Activated naive CD4-positive, alpha-beta T cell treated with anti-CD3 and anti-CD28 coated beads, Interleukin-2, amount 50 U/mL, for 72 hours (primary cell): ENCODE measurements around the gene IL1RAPL1. TPM values are rescaled to one million over a fixed set of nuclear protein-coding genes. Genes with fewer than 3 reads are reported as not detected.
"Not testable (repeated sequence)": the region's sequence is repeated elsewhere in the genome, so short reads cannot be mapped to it uniquely, and the experiment has no call there.

ENCODE experiments used
- ATAC-seq, 2 donors: fragments of 150-1000 bp; cut with Tn5 transposase; 2 replicates each; pipeline ENCODE4 v1.10.0; 2021; ENCODE audit warnings: mild to moderate bottlenecking in 2 of 2, moderate library complexity in 2 of 2
- DNase-seq, 2 donors: peaks; one replicate each; pipeline ENCODE4 v3.0.0; 2021 to 2022; ENCODE audit warnings: low spot score in 2 of 2
- H3K27ac Mint-ChIP-seq, 2 donors: one replicate each; pipeline ENCODE4 v1.8.0; 2022; ENCODE audit warnings: mild to moderate bottlenecking in 2 of 2, mixed read lengths in 2 of 2
- H3K36me3 Mint-ChIP-seq, 2 donors: one replicate each; pipeline ENCODE4 v1.8.0; 2022; ENCODE audit warnings: mixed read lengths in 2 of 2
- H3K9me3 Mint-ChIP-seq, 2 donors: one replicate each; pipeline ENCODE4 v1.8.0; 2022; ENCODE audit warnings: mixed read lengths in 2 of 2
- total RNA-seq, 2 donors: library from RNA; stranded (reverse); gene quantifications; one replicate each; pipeline ENCODE4 v1.2.3, GENCODE V29; 2022

Gene IL1RAPL1
- total RNA-seq, 2 donors from 2014 or later = not detected

DNA sequence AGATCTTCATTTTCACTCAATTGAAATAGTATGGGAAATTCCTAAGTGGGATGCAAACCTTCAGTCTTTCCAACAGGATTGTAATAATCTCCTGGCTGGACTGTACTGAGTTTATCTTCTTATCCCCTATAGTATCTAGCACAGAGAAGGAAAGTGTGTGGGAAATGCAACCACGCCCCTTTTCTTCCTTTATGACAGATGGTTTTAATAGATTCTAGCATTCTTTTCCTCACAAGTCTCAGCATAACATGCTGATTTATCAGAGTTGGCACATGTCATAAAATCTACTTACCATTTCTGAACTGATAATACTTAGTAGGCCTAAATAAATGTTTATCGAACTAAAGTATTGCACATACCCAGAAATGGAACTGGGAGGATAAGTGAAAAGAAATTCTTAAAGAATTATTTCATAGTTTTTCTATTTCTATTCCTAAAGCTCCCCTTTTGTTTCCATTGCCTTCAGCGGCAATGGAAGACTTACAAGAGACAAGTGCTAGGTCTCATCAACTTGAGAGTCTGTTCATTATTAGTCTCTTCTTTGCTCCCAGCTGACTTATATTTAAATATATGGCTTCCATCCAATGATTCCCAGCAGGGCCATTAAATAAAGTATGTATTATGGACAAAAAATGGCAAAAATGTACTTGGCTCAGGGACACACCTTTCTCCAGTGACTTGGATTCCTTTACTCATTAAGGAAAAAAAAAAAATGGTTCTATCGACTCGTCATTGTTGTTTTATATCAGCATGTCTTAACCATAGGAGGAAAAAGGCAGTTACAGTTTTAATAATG lies 484.5 kb downstream of the IL1RAPL1 start:
- Mint-ChIP-seq H3K27ac (no peak overlapping the region), H3K36me3 (no peaks in the 10 kb centered on the region), H3K9me3 (no peaks in the 10 kb centered on the region)
- ATAC-seq (no peak), DNase-seq (no peak)

GRCh38 chrX:29082558-29082957 lies 495.3 kb downstream of the IL1RAPL1 start:
- Mint-ChIP-seq H3K9me3 (peaks cover 7% of the 10 kb centered on the region in 2 donors), H3K27ac (no peak overlapping the region), H3K36me3 (no peaks in the 10 kb centered on the region)
- no peak for ATAC-seq
- no peak for DNase-seq

- Mint-ChIP-seq H3K36me3 (no peaks in the 10 kb centered on the region), H3K9me3 (peaks cover 4% of the 10 kb centered on the region in 2 donors), H3K27ac (no peak overlapping the region)
- ATAC-seq = no peak
- DNase-seq = no peak
These were observed 496.6 kb downstream of the IL1RAPL1 start for GRCh38 chrX:29083823-29084222.

DNA sequence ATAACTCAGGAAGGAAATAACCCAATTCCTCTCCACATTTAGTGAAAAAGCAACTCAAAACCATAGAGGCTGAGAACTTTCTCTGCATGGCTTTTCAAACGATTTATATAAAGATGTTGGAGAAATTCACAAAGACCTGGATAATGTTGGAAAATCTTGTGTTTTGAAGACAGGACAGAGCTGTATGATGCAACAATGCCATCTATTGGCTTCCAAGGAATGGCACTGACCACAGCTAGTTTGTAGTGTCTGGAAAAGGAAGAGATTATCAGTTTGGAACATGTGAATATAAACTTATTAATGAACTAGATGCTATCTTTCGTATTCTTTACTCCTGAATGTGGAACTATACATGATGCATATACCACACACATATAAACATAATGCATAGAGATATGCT lies 503.6 kb downstream of the IL1RAPL1 start:
- no peaks in the 10 kb centered on the region for H3K9me3 Mint-ChIP-seq
- H3K36me3 Mint-ChIP-seq = no peaks in the 10 kb centered on the region
- DNase-seq = no peak
- no peak overlapping the region for H3K27ac Mint-ChIP-seq
- ATAC-seq = no peak

- no peak for ATAC-seq
- no peak for DNase-seq
- Mint-ChIP-seq H3K27ac (no peak overlapping the region), H3K36me3 (no peaks in the 10 kb centered on the region), H3K9me3 (peaks cover 4 to 13% of the 10 kb centered on the region in 2 donors)
These were observed 520.0 kb downstream of the IL1RAPL1 start for GRCh38 chrX:29107231-29107630.

- no peak for ATAC-seq
- no peaks in the 10 kb centered on the region for H3K36me3 Mint-ChIP-seq
- no peak overlapping the region for H3K27ac Mint-ChIP-seq
- H3K9me3 Mint-ChIP-seq = peaks cover 0 to 4% of the 10 kb centered on the region in 2 donors
- DNase-seq = no peak
These were observed 522.8 kb downstream of the IL1RAPL1 start for GRCh38 chrX:29110041-29110440.

GRCh38 chrX:29113221-29113620 lies 526.0 kb downstream of the IL1RAPL1 start:
- H3K27ac Mint-ChIP-seq = no peak overlapping the region
- no peak for DNase-seq
- peaks cover 0 to 4% of the 10 kb centered on the region in 2 donors for H3K9me3 Mint-ChIP-seq
- no peaks in the 10 kb centered on the region for H3K36me3 Mint-ChIP-seq
- ATAC-seq = no peak

DNA sequence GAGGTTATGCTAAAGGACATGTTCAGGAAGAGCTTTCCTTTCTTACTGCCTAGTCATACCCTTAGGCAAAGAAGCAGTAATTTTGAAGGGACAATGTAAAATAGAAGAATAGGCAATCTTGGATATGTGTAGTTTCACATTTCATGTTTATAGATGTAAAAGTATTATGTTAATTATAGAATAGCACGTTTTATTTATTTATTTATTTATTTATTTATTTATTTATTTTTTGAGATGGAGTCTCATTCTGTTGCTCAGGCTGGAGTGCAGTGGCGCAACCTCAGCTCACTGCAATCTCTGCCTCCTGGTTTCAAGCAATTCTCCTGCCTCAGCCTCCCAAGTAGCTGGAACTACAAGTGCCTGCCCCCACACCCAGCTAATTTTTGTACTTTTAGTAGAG lies 535.6 kb downstream of the IL1RAPL1 start:
- not testable (repeated sequence) for DNase-seq, H3K9me3 Mint-ChIP-seq, H3K36me3 Mint-ChIP-seq, H3K27ac Mint-ChIP-seq, ATAC-seq

DNA sequence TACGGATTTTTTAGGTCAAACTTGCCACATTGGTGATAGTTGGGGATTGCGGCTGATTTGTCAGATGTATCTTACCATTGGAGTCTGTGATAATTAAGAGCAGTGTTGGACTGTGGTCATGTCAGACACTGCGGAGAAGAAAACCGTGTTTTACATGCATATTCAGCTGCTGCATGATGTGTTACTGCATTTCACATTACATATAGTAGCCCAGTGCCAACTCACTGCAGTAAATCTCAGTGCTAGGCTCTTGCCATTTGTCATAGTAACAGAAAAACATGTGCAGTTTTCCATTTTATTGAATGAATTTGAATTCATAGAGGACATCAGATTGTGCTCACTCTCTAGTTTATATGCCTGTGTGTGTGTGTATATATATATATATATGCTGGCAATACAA lies 543.7 kb downstream of the IL1RAPL1 start:
- no peaks in the 10 kb centered on the region for H3K36me3 Mint-ChIP-seq
- DNase-seq (no peak), ATAC-seq (no peak)
- H3K9me3 Mint-ChIP-seq = no peaks in the 10 kb centered on the region
- no peak overlapping the region for H3K27ac Mint-ChIP-seq

DNA sequence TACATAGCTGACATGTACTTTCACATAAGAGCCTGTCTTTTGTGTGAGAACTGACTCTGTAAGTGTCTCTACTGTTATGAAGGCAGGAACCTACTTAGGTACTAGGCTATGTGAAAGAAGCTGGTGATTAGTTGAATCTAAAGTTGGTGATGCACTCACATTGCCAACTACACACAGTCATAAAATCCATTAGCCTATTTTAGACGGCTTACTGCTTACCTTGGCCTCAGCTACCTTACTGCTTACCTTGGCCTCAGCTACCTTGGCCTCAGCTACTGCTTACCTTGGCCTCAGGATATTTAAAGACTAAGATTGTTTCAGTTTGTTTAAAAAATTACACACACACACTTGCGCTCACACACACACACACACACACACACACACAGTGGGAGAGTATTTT lies 549.7 kb downstream of the IL1RAPL1 start:
- H3K36me3 Mint-ChIP-seq = no peaks in the 10 kb centered on the region
- no peak for DNase-seq
- no peak overlapping the region for H3K27ac Mint-ChIP-seq
- no peak for ATAC-seq
- no peaks in the 10 kb centered on the region for H3K9me3 Mint-ChIP-seq

DNA sequence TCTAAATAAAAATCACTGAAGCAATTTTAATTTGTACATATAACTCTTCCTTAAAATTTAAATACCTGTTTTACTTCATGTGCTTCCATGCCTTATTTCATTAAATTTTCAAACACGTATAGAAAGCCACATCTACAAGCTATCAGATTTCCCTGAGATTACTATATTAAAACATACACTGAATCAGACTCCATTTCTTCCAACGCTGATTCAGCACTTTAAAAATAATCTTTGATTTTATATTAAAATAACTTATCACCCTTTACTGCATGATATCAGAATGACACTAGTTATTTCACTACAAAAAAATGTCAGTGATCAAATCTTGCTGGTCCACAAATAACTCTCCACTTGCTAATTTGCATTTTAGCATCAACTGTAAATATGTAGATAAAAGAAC lies 550.8 kb downstream of the IL1RAPL1 start:
- DNase-seq (no peak), ATAC-seq (no peak)
- no peak overlapping the region for H3K27ac Mint-ChIP-seq
- H3K36me3 Mint-ChIP-seq = no peaks in the 10 kb centered on the region
- H3K9me3 Mint-ChIP-seq = no peaks in the 10 kb centered on the region

- ATAC-seq = no peak
- DNase-seq = no peak
- no peaks in the 10 kb centered on the region for H3K36me3 Mint-ChIP-seq
- H3K27ac Mint-ChIP-seq = no peak overlapping the region
- peaks cover 4 to 11% of the 10 kb centered on the region in 2 donors for H3K9me3 Mint-ChIP-seq
These were observed 556.1 kb downstream of the IL1RAPL1 start for GRCh38 chrX:29143356-29143755.

- H3K36me3 Mint-ChIP-seq = no peaks in the 10 kb centered on the region
- ATAC-seq = no peak
- DNase-seq = no peak
These were observed 556.5 kb downstream of the IL1RAPL1 start for GRCh38 chrX:29143756-29144155.

GRCh38 chrX:29145316-29145715 lies 558.1 kb downstream of the IL1RAPL1 start:
- H3K9me3 Mint-ChIP-seq = peaks cover 4 to 11% of the 10 kb centered on the region in 2 donors
- H3K36me3 Mint-ChIP-seq = no peaks in the 10 kb centered on the region
- ATAC-seq = no peak

More at GRCh38 chrX:29143756-29144155, 556.5 kb downstream of the IL1RAPL1 start:
- Mint-ChIP-seq H3K27ac (no peak overlapping the region), H3K9me3 (peaks cover 4 to 11% of the 10 kb centered on the region in 2 donors)

DNA sequence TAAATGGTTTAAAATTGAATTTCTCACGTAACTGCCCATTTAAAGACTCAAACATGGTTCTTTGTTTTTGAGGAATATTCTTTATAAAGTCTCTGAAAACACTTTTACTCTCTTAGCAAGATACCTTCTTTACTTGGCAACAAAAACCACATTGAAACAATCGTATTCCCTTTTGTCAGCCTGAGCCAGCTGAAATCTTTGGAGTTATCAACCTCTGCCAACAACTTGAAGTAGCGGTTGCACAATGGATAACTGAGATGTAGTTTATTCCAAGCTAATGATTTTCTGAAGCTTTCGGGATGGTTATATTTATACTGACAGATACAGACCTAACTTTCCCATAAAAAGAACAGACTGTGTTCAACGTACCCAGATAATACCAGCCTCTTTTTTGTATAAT lies 561.3 kb downstream of the IL1RAPL1 start:
- ATAC-seq (no peak), DNase-seq (no peak)
- no peak overlapping the region for H3K27ac Mint-ChIP-seq
- no peaks in the 10 kb centered on the region for H3K36me3 Mint-ChIP-seq
- H3K9me3 Mint-ChIP-seq = peaks cover 4 to 11% of the 10 kb centered on the region in 2 donors

More at GRCh38 chrX:29145316-29145715, 558.1 kb downstream of the IL1RAPL1 start:
- H3K27ac Mint-ChIP-seq = no peak overlapping the region
- no peak for DNase-seq

GRCh38 chrX:29155286-29155685 lies 568.0 kb downstream of the IL1RAPL1 start:
- no peak for DNase-seq
- peaks cover 0 to 6% of the 10 kb centered on the region in 2 donors for H3K9me3 Mint-ChIP-seq
- no peaks in the 10 kb centered on the region for H3K36me3 Mint-ChIP-seq
- no peak for ATAC-seq
- H3K27ac Mint-ChIP-seq = no peak overlapping the region

DNA sequence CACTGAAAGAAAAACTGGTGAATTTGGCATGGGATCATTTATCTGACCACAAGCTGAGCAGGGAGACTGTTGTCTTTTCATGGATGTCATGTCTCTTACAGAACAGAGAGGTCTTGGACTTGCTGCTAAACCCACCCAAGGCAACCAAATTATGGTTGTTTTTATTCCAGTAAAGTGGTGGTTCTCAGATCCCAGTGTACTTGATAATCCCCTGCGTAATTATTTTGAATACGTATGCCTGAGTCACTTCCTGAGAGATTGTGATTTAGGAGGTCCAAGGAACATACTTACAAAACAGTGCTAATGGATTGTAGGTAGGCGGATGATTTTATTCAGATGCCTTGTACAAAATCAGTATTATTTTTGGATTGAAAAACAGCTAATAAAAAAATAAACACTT lies 585.6 kb downstream of the IL1RAPL1 start:
- Mint-ChIP-seq H3K9me3 (no peaks in the 10 kb centered on the region), H3K36me3 (no peaks in the 10 kb centered on the region), H3K27ac (no peak overlapping the region)
- DNase-seq = no peak
- no peak for ATAC-seq

GRCh38 chrX:29187264-29187663 lies 600.0 kb downstream of the IL1RAPL1 start:
- H3K9me3 Mint-ChIP-seq = no peaks in the 10 kb centered on the region
- H3K27ac Mint-ChIP-seq = no peak overlapping the region
- H3K36me3 Mint-ChIP-seq = no peaks in the 10 kb centered on the region
- DNase-seq (no peak), ATAC-seq (no peak)
